Brain pericyte (primary cell): ENCODE results near the gene RSPH9.

Experiments used
- DNase-seq: peaks from one replicate; pipeline ENCODE4 v3.0.0-alpha.2; 2012; ENCODE audit warnings: low read depth, low spot score

RSPH9 gene

DNA sequence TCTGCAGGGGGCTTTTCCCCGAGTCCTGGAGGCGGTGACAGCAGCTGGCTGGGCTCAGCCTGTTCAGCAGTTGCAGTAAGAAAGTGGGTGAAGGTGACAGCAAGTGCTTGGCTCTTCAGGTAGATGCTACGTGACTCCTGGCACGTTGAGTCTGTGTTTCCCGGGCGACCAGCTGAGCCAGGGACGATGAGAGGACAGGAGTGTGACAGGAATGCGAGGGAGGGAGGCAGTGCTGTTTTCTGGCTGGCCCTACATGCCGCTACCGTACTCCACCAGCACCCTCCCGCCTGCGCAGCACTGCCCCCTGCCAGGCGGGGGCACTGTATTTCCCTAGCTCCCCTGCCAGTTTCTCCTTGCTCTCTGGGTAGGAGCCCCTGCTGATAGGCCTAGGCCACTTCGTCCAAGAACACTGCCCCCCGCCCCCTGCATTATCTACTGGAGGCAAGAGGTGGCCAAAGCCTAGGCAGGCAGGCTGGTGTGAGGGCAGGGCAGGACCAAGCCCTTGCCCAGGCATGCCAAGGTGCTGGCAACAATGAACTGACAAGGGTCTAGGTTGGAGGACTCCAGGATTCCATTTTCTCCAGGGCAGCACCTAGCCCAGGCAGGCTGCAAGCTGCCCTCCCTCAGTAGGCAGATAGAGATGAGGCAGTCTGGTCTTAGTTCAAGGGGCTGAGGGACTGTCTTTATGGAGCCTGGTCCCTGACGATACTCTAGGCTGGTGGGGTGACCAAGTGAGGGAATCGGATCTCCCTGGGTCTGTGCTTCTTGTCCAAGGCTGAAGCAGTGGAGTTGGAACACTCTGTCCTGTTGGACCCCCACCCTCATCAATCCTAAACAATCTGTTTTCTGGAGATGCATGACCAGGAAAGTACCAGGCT lies 23.6 kb downstream of the RSPH9 start:
- no peak for DNase-seq

DNA sequence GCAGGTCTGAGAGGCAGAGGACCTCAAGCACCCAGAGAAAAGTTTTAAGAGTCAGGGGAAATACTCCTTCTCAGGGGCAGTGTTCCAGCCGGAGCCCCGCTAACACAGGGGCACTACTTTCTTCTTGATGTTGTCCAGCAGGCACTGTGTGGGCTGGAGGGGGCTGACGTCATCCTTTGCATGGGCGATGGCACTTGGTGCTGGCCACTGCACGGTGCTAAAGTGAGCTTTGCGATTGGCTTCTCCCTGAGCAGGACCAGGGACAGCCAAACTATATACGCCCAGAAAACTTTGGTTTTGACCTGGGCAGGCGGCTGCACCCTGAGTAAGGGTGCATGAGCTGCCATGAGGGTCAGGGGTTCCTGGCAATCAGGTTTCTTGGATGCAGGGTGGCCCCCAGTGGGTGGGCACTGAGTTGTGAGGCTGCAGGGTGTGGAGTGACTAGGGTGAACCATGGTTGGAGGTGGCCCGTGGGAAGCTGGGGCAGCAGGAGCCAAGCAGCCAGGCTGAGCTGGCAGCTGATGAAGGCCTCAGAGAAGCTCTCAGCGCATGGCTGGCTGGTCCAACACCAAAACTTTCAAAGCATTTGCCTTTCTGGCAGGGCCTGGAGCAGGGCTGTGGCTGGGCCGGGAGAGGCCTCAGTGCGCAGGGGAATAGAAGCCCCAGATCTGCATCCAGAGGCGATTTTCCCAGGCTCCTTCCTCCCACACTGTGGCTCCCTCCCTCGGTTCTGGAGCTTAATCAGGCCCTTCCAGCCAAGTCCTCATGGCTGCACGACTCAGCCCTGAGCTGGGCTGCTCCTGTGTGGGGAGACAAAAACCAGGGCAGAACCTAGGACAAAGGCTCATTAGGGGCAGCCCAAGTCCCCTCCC lies 24.4 kb downstream of the RSPH9 start:
- DNase-seq, result no peak

DNA sequence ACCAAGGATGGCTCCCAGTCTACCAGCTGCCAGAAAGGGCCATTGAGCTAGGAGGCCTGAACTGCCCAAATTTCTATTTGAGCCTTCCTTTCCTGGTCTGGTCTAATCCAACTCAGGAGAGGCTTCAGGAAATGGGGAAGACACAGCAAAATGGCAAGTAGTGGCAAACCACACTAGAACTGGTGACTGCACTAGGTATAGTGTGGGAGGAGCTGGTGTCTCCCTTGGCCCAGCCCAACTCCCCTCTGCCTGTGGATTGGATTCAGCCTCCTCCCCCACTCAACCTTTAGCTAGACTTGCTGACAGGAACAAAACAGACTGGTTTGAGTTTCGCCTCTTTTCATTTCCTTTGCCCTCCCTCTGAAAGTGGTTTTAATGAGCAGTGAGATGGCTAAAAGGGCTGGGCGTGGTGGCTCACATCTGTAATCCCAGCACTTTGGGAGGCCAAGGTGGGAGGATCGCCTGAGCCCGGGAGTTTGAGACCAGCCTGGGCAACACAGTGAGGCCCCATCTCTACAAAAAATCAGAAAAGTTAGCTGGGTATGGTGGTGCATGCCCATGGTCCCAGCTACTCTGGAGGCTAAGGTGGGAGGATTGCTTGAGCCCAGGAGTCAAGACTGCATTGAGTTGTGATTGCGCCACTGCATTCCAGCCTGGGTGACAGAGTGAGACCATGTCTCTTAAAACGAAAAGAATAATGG lies 25.2 kb downstream of the RSPH9 start:
- no peak for DNase-seq

DNA sequence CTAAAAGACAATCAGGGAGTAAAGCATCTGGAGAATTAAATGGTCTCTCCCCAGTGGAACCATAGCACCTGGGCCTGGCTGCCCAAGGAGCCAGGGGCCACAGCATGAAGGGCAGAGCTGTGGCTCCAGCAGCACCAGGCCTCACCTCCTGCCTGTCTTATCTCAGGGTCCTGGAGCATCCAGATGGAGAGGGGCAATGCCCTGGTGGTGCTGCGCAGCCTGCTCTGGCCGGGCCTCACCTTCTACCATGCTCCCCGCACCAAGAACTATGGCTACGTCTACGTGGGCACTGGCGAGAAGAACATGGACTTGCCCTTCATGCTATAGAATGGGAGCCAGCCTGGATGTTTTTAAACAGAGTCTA lies 25.8 kb downstream of the RSPH9 start:
- DNase-seq, result no peak

DNA sequence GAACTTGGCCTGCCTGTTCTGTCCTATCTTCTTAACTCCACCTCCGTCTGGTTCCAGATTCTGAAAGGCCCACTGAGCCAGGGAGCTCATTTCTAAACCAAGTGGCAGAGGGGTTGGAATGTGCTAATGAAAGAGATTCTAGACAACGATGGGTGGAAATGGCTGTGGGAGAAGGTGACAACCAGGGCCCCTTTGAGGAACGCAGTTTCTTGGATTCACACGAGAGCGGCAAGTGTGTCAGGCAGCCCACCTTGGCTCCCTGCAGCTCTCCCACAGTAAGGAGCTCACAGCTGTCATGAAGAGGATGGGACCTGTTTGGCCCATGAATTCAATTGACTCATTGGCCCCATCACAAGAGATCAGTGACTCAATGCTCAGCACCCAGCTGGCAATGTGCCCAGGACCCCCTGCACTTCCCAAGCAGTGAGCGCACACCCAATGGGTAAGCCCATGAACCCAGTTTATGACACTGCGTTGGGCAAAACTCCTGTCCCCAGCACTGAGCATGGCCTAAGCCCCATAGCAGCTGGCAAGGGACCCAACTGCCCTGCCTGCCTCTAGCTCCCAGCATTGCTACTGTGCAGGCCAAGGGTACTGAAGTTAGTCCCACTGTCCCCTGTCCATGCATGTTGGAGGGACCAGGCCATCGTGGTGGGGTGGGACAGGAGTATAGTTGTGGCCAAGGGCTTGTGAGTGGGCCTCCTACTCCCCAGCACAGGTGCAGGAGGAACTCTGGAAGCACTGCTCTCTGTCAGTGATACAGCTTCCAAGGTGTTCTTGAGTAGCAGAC lies 26.4 kb downstream of the RSPH9 start:
- DNase-seq, result no peak

DNA sequence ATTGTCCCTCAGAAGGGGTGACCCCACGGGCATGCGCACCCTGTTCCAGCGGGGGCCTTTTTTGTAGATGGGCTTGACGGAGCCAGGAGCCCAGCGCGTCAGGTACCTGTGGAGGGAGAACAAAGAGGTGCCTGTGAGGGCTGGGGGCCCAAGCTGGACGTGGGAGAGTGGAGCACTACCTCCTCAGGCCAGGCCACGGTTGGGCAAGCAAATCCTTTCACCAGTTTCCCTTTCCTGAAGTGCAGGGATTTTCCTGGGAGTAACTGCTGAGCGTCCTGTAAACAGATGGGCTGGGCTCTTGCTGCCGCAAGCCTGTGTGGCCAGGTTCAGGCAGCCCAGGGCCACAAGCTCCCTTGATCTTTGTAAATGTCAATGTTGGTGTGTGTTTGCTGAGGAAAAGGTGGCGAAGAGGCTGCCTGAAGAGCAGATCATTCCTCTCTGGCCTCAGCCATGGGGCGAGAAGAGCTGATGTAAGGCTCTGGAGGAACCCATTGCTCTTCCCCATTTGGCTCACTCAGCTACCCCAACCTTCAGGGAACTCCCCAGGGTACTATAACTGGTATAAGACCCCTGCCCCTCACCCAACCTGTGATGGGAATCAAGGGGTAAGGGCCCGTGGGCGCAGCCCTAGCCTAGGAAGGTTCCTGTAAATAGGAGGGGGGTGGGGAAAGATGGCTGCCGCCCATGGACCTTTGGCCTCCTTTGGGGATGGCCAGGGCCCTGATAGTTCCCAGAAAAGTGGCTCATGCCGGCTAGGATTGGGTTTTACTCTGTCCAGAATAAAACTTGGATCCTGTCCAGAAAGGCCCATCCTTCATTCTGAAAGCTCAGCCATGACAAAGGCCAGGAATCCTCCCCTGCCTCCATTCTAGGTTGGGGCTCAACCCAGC lies 27.2 kb downstream of the RSPH9 start:
- no peak for DNase-seq

DNA sequence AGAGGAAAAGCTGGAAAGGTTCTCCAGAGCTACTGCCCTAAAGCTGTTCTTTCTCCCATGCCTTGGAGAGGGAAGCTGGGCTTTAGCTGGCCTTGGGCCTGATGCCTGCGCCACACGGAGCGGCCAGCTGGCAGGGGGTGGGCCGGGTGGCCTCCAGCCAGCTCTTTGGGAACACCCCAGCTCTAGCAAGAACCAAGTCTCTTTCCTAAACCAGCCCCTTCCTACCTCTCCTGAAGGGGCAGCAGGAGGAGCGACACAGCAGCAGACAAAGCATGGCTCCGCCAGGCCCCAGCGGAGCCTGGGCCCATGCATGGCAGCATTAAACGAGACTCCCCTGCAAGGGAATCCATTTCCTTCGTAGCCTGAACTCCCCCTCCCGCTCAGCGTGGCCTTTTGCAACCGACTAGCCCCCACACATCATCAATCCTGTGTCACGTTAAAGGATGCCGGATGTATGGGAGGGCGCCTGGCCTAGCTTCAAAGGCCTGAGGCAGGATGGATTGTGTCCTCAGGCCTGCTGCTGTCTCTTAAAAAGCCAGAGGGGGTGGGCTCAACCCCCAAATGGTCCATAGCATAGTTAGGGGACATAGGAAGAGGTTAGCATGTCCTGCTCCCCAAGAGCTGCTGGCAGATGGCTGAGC lies 28.7 kb downstream of the RSPH9 start:
- no peak for DNase-seq

DNA sequence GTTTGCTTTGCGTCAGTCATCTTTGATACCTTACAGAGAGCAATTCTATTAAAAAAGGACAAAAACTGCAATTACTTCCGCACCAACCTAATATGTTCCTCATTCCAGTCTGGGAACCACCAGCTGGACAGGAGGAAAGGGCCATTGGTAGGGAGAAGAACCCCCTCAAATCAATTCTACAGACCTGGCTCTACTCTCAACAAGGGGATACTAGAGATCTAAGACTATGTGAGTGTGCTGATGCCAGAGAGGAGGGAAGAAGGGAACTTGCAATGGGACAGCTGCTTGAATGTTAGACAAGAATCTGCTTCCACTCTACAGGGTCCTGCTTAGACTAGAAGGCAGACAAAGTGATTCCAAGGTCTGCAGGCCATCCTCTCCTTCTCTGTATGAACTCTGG lies 29.5 kb downstream of the RSPH9 start:
- DNase-seq, result no peak

DNA sequence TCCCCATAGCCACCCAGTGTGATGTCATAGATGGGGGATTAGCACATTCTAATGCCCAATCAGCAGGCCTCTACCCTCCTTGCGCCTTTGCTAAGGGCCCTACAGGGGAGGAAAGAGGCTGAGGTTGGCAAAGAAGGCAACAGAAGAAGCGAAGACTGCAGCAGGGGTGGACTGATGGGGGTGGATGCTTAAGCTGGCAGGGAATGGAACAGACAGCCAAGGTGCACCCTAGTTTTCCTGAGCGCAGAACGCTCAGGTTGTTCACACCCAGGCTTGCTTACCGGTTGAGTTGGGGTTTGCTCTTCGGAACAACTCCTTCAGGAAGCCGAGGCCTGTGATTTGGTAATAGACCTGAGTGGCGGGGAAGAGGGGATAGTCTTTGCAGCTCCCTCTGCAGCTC lies 30.1 kb downstream of the RSPH9 start:
- no peak for DNase-seq

DNA sequence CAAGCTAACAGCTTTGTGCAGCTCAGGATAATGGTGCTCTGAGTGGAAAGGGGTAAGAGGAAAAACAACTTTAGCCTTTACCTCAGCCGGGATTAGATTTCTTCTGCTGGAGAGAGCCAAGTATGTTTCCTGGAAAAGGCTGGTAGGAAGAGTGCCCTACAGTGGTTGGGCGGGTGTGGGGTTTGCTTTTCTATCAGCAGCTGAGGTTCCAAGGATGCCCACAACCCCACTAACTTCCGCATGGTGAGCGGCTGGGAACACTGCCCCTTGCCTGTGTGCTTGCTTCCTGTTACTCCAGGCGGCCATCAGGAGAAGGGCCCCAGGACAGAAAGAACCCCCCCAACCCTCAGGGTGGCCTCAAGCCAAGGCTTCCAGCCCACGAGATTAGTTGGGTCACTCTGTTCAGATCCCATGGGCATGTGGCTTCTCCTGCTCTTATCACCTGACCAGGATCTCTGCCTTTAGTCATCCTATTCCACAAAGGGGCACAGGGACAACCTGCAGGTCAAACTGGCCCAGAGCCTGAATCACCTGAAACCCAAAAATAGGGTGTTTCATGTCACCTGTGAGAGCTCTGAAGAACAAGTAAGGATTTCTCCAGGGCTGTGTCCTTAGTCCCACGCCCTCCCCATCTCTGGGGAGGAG lies 32.2 kb downstream of the RSPH9 start:
- no peak for DNase-seq

DNA sequence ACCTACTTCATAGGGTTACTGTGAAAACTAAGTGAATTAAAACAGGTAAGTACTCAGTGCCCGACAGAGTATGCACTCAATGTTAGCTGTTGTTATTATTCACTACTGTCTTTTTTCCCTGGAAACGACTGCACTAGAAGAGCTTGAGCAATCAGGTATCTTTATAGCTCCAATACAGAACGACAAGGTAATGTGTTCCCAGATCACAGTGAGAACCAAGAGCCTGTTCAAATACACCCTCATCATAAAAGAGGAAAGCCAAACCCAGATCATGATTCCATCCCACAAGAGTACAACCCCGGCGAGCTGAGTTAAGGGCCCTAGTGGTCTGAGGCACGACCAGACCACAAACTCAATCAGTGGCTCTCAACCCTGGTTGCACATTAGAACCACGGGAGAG lies 32.9 kb downstream of the RSPH9 start:
- no peak for DNase-seq

DNA sequence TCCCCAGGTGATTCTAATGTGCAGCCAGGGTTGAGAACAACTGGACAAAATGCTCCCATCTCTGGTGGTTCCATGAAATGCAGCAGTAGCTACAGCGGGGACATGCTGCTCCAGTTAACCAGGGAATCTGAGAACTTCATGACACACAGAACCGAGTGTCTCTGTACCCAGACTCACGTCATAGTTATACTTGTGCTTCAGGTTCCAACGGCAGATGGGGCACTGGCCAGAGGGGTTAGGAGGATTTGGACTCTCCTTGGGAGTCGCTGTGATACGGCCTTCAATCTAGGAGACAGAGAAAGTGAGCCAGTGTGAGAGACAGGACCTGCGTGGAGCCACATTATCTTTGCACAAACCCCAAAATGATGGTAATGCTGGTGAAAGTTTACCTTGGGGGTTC lies 33.5 kb downstream of the RSPH9 start:
- DNase-seq, result no peak

DNA sequence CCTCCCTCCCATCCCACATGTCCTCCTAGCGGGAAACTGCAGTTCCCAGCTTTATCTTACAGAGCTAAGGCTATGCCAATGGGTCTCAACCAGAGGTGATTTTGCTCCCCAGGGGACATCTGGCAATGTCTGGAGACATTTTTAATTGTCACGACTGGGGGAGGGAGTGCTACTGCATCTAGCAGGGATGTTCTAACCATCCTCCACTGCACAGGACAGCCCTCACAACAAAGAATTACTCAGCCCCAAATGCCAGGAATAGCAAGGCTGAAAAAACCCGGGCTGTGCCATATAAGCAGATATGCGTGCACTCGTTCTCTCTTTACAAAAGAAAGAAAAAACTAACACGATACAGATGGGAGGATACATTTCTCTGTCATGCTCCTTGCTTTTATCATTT lies 34.2 kb downstream of the RSPH9 start:
- DNase-seq, result no peak

DNA sequence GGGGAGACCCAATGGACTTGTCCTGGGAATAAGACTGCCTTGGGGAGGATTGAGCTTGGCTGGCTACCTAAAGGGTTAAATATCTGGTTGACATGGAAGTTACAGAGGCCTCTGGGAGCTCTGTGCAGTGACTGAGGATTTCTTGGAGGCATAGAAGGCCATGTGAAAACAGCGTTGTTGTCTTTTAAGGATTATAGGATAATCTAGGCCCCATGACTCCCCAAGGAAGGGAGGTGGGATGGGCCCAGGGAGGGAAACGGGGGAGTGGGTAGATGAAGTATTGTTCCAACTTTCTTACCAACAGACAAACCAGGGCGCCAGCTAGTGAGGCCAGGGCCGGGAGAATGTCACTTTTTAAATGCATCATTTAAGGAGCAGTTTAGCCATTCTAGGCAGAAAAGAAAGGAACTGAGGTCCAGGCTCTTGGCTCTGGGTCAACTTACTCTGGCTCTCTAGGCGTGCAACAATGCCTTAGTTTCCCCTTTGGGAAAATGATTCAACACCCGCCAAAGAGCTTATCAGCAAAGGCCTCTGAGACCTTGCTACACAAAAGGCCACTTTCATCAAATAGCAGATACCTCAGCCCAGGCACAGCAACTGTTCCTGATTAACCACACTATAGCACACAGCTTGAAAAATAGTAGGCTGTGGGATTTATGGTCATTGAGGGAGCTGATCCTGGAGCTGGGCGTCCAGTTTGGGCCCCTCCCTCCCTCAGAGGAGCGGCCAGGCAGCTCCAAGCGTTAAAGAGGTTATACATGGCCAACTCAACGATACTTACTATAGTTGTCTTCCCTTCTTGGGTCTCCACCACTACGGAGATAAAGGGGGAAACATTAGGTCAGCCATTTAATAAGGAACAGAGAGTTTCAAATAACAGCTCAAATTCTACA lies 35.7 kb downstream of the RSPH9 start:
- DNase-seq, result no peak

DNA sequence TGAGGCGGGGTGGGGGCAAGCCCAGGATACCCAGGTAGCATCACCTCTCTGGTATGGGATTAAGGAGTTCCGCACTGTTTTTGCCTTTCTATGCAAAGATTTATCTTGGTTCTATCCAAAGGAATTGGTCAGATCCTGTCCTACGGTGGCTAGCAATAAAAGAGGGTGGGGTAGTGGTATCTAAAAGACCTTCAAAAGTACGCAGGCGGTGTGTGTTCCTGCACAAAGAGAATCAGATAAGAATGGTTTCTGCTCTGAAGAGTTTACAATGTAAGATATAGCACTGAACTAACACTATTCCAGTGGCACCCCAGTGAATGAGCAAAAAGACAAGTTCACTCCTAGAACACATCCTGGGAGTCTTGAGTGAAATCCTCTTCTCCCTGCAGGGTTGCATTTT lies 36.5 kb downstream of the RSPH9 start:
- DNase-seq, result no peak

DNA sequence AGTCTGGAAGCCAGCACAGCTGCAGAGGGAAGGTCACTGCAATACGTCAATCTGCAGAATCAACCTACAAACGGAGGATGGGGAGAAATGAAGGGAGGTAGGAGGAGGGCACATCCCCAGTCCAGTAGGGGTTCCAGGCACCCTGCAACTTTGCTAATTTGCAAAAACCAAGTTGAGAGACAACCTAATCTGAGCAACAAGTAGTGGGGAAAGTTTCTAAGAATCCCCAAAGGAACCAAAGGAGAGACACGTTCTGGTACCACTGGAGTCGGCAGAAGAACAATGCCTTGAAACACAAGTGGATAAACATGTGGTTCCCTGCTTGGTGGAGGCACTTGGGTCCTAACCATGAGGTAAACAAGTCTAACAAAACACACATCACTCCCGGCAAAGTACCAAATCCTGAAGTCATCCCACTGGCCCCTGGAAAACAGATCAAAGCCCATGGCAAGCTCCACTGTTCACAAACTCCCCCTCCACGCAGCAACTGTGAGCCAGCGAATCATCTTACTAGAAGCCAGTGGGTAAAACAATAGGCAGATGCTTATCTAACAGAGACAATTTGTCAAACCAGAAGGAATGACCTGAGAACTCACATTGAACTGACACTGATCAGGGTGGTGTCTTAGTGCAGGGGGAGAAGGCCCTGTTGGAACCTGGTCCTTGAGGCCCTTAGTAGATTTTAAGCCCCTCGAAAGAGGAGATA lies 38.0 kb downstream of the RSPH9 start:
- no peak for DNase-seq

DNA sequence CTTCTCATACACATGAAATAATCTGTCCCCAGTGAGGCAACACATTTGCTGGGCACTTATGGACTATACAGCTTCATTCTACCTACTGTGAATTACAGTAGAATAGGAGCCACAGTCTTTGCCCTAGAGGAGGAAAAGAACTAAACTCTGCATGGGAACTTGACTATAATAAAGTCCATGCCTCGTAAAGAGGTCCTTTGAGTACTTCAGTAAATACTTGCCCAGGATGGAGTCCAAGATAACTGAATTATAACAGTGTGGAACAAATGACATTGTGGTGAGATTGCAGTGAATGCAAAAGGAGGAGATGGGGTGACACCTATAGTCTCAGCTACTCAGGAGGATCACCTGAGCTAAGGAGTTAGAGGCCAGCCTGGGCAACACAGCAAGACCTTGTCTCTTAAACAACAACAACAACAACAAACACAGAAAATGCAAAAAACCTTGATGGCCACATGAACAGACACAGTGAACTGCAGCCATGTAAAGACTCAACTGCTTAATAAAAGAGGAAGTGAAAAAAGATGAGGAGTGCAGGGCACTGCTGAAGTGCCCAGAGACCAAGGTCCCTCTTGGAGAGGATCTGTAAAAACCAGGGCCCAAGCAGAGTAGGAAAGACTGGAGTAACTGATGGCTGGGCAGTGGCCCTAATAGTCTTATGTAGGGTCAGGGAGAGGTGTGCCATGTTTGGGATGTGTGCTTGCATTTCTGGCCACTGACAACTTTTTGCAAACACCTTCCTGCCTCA lies 39.0 kb downstream of the RSPH9 start:
- no peak for DNase-seq
